HG03025 (cell line): ENCODE measurements around the gene SNX19.
A peak's percentile ranks its signal among the peaks of the same experiment; 100 is the strongest.
"Not testable (repeated sequence)": the region's sequence is repeated elsewhere in the genome, so short reads cannot be mapped to it uniquely, and the experiment has no call there.

Source experiments
- ATAC-seq: cut with Tn5 transposase; IDR thresholded peaks from one replicate; pipeline ENCODE4 v1.9.1; 2021; ENCODE audit warnings: mild to moderate bottlenecking, moderate library complexity; ENCODE audit not compliant: unreplicated experiment, low FRiP score

The SNX19 gene

GRCh38 chr11:130916238-130916855, at the start of gene SNX19:
Gene SNX19, minus strand, starts transcription at chr11:130916479. Its CDS starts 540 bp downstream, at chr11:130915939.
- ATAC-seq = peak; percentile 99

- ATAC-seq = no peak
Measured at GRCh38 chr11:130964058-130964792, 47.9 kb upstream of the SNX19 start.

GRCh38 chr11:130947889-130948288, 31.6 kb upstream of the SNX19 start:
- ATAC-seq = no peak

- ATAC-seq = no peak
Measured at GRCh38 chr11:130947481-130947880, 31.2 kb upstream of the SNX19 start.

GRCh38 chr11:130947058-130947457, 30.8 kb upstream of the SNX19 start:
- ATAC-seq = no peak

GRCh38 chr11:130945896-130946295, 29.6 kb upstream of the SNX19 start:
- no peak for ATAC-seq

GRCh38 chr11:130940706-130941105, 24.4 kb upstream of the SNX19 start:
- ATAC-seq = no peak

- ATAC-seq = no peak
Measured at GRCh38 chr11:130937051-130937450, 20.8 kb upstream of the SNX19 start.

GRCh38 chr11:130932086-130932712, 15.9 kb upstream of the SNX19 start:
- no peak for ATAC-seq

GRCh38 chr11:130924750-130925149, 8.5 kb upstream of the SNX19 start:
- no peak for ATAC-seq

GRCh38 chr11:130920612-130921011, 4.3 kb upstream of the SNX19 start:
- ATAC-seq = not testable (repeated sequence)

- no peak for ATAC-seq
Measured at GRCh38 chr11:130918081-130918480, 1.8 kb upstream of the SNX19 start.

- no peak for ATAC-seq
Measured at GRCh38 chr11:130916910-130917309, 631 bp upstream of the SNX19 start.

GRCh38 chr11:130915603-130916237, 559 bp downstream of the SNX19 start:
- ATAC-seq = no peak

- no peak for ATAC-seq
Measured at GRCh38 chr11:130913268-130913667, 3.0 kb downstream of the SNX19 start.

- ATAC-seq = no peak
Measured at GRCh38 chr11:130912552-130912951, 3.7 kb downstream of the SNX19 start.

GRCh38 chr11:130911306-130911705, 5.0 kb downstream of the SNX19 start:
- ATAC-seq = no peak

- ATAC-seq = no peak
Measured at GRCh38 chr11:130909650-130910049, 6.6 kb downstream of the SNX19 start.

- ATAC-seq = no peak
Measured at GRCh38 chr11:130908770-130909625, 7.3 kb downstream of the SNX19 start.

- no peak for ATAC-seq
Measured at GRCh38 chr11:130908061-130908460, 8.2 kb downstream of the SNX19 start.
